T-helper 2 cell (primary cell): Measurements from ENCODE around the gene MEIS2.

Experiments
- DNase-seq, 5 experiments: peaks; one replicate each; pipeline versions ENCODE4 v3.0.0 to v3.0.0-alpha.2; 2012 to 2022

The MEIS2 gene

DNA sequence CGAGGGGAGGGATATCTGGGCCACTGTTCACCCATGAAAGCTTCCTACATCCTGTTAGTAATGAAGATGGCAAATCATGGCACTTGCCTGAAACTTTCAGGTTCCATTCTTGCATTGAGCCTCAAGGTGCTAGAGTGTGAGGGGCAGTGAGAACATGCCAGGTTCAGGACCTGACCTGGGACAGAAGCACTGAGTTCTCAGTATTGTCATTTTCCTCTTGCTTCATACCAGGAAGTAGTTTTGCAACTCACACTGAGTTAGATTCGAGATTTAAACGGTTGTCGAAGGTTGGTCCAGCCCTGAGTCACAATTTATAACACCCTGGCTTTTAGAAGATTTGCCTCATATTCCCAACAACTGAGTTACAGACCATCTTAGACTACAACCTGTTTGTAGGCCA, 11.8 kb upstream of the MEIS2 start:
- no peak for DNase-seq

DNA sequence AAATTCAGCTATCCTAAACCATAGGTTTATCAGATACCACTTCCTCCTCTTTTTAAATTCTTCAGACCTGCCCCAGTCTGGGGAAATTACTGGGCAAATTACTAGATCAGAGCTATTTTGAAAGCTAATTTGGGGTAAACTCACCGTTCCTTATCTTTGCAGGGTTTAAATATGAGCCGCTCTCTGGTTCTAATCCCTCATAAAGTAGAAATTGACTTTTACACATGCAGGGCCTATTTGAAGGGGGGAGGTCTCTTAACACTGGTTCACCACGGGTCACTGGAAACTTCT, 11.0 kb upstream of the MEIS2 start:
- DNase-seq, result no peak

DNA sequence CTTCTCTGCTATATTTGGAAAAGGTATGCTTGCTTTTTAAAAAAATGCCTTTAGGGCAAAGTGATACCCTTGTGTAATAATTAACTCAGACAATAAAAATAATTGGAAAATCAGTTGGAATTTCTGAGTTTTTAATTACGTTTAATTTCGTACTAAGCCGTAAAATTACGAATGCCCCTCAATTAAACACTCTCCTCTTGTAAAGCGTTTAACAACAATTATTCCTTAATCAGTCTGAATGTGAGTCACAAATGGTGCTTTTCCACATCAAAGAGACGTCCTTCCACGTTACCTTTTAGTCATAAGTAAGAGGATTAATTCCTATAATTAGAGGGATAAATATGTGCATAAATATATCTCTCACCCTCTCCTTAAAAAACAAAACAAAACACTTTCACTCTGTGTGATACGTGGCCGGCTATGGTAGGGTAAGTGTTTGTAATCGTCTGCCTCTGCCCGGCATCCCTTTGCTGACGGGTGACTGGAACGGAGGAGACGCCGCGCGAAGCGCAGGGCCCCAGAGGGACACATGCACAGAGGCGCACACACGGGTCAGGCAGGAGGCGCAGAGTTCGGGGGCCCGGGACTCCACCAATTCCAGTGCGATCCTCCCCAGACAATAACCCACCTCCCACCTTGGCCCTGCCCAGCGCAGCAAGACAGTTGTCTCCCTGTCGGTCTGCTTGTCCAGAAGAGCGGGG, 9.7 kb upstream of the MEIS2 start:
- DNase-seq, result no peak

DNA sequence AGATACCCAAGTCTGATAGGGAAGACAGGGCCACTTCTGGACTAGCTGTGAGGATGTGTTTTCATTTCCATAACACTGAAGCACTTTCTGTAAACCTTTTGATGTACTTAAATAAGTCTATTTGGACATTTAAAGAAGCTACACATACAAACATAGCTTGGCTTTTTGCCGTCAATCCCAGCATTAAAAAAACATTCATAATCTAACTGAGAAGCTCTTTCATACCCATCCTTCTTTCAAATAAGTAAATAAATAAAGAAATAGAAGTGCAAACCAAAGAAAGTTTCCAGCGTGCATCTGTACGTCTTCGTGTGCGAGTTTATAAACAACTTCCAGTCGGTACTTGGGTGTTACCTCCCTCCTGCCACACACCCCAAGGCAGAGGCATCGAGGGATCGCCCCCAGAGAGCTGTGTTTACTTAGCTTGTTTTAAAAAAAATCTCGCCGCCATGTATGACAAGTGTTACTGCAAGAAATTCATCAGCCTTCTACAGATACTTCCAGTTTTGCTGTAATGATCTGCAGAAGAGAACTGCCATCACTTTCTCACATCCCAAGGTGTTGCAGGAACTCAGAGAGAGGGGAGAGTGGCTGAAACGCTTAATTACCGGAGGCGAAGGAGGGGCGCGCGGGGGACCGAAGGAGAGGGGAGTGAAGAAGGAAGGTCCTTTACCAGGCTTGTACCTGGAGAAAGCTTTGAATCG, 9.0 kb upstream of the MEIS2 start:
- no peak for DNase-seq

DNA sequence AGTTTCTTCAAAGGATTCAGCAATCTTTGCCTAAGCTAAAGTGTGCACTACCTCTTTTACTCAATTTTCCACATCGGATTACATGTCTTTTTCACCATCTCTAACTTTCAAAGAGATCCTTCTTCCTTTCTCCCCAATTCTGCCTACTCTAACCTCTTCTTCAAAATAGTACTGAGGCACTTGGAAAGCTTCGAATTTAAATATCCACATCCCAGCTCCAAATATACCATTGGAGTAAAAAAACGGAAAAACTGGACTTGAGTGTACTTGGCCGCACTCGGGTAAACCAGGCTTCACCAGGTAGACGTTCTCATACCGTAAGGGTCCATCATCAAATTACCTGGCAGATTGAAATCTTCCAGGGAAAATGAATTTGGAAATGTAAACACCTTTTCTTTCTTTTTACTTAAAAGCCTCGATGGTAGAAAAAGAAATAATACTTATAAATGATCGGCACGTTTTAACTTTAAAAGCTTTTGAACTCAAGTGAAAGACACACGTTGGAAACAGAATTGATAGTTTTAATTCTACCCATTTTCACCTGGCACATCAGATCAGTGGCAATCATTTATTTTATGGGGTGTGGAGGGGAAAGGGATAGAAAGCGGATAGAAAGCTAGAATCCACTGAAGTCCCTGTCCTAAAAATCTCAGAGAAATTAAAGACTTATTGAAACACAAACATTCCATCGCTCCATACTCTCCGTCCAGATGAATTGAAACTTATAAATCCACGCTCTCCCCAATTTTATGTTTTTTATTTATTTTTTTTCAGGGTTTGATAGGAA, 8.2 kb upstream of the MEIS2 start:
- DNase-seq, result no peak

DNA sequence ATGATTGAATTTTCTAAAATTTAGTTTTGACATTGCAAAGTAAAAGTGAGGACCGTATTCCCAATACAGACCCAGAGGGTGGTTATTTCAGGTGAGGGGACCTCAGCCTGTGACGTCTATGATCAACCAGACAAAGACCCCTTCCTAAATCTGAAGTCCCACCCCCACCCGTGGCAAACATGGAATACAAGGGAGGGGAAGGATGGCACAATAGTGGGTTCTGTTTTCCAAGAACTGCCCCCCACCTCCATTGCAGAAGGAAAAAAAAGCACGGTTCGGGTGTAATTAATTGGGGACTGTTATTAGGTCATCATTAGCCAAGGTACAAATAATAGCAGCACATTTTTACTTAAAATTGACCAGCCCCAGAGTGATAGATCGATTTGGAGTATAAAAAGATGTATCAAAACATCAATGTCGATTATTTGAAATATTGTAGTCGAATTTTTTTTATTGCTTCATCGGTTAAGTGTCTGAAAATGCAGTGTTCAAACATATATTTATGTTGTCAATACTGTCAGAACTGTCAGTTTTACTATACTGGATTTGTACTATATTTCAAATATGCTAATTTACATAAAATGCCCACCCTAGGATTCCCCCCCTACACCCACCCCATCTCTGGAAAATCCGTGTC, 7.5 kb upstream of the MEIS2 start:
- no peak for DNase-seq

DNA sequence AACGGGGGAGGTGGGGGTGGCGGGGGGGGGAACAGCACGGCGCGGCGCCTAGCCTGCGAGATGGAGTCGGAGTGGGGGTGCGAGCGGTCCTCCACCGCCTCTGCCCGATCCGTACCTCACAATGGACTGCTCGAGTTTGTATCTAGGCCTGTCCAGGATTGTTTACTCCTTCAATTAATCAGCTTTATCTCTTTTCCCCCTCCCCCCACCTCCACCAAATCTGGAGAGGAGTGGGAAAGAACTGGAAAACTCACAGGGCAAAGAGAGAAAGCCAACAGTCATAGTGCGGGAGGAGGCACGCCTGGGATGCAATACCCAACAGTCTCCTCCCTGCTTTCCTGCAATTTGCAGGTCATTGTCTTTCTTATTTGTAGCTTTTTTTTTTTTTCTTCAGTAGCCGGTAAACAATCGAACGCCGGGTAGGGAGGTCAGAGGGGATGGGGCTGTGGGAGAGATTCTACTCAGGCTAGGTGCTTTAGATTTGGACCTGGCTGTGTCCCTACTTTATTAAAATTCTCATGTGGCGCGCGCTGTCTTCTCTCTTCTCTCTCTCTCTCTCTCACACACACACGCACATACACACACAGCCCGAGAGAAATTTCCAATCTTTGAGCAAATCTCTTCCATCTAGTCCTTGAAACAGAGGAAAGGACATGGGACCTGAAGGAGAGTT, 6.9 kb upstream of the MEIS2 start:
- DNase-seq, result no peak

DNA sequence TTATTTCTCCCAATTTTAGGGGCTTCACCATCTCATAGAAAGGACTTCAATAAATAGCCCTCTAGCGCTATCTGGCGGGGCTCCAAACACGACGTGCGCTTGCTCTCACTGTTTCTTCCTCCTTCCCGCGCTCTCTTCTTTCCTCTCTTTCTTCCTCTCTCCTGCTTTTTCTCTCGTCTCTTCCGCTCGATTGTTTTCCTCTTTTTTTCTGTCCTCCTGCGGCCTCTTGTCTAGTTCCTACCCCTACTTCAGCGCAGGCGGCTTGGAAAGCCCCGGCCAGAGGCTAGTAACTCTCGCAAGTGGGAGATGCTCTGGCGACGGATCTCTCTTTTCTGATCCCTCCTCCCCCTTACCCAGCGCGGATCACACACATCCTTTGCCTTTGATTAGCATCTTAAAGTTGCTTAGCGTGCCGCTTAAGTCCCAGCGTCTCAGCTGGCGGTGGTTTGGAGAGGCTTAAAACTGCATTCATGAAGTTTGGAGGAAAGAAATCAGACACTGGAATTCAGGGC, 6.2 kb upstream of the MEIS2 start:
- DNase-seq, result no peak

DNA sequence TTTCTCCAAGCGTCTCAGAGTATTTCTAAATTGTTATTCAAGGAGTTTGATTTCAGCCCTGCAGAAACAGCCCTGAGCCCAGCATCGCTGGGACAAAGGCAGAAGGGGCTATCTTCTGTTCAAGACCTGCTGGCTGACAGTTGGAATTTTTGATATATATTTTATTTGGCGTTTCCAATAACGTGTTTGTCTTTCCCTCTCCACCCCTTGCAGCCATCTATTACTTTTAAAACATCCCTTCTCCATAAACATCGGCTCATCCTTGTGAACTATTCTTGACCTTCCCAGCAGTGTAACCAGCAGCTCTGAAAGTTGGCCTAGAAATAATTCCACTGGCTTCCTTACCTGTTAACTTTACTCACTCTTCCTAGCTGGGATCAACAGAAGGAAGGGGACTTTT, 5.5 kb upstream of the MEIS2 start:
- no peak for DNase-seq

DNA sequence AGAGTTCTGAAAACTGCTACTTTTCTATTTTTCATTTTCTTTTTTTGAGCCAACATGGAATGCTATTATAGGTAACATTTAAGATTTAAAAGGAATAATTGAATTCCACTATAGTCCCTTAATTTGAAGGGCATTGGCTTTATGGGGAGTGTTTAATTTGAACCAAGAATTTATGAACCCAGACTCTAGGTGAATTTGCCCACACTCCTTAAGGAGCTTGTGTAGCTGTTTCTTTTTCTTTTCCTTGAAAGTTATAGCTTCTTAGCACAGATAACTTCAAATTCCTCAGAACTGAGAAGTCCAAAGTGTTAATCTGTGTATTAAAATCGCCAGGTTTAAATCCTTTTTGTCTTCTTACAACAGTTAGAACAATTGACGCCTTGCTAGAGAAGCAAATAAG, 4.7 kb upstream of the MEIS2 start:
- no peak for DNase-seq

DNA sequence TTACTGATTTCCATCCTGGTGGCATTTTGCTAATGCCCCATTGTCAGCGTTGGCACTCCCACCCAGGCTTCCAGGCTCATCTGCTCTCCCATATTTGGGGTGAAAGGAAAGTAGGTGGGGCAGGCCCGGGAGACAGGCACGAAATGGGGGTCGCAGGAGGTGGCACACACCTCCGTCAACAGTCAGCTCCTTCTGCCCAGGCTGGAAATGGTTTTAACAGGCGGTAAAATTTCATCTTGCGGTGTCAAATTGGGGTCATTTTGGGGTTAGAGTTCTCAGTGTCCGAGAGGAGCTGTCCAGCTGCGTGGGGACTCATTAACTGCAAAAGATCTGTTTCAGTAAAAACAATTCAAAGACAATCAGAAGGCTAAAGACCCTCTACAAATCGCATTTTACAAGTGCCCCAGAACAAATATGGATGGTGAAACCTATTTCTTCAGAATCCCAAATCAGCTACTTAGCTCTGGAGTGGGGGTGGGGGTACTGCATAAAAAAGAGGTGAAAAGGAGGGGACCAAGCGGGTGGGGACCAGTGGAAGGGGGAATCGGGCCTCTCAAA, 4.2 kb upstream of the MEIS2 start:
- no peak for DNase-seq

DNA sequence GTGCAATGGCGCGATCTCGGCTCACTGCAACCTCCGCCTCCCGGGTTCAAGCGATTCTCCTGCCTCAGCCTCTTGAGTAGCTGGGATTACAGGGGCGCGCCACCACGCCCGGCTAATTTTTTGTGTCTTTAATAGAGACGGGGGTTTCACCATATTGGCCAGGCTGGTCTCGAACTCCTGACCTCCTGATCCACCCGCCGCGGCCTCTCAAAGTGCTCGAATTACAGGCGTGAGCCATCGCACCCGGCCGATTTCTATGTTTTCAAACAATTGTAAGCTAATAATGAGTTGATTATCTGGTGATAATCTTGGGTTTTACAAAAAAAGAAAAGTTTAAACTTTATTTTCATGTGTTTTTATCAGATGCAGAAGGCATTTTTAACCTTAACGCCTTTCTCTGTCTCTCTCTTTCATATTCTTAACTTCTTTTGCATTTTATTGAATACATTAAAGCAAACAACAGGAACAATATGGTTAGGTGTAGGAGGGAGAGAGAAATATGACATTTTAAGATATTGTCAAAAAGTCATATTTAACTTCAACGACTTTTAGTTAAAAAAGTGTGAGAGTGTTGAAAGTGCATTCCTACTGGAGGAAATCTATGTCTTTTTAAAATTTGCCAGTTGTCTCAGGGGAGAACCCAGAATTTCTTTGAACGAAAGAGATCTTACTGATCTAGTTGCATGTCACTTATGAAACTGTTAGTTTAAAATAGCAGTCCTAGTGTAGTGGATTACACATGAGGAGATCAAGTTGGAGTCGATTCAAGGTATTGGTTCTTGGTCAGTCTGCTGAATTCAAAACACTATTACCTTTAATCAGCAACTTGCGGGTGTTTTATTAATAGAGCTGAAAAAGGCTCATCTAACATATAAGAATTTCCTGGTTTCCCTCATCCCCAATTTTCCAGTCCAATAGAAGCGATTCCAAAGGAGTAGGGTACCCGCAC, 3.4 kb upstream of the MEIS2 start:
- DNase-seq, result no peak

DNA sequence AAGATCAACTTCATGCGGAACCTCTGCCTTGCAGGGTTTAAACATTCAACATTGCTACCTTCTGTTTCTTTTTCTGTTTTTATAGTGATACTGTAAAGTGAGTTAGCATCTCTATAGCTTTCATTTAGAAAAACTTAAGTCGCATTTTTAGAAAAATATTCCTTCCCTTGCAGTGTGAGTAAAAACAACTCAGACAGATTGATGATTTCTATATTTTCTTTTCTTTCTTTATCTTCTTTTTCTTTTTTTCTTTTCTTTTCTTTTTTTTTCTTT, 2.8 kb upstream of the MEIS2 start:
- DNase-seq, result no peak

DNA sequence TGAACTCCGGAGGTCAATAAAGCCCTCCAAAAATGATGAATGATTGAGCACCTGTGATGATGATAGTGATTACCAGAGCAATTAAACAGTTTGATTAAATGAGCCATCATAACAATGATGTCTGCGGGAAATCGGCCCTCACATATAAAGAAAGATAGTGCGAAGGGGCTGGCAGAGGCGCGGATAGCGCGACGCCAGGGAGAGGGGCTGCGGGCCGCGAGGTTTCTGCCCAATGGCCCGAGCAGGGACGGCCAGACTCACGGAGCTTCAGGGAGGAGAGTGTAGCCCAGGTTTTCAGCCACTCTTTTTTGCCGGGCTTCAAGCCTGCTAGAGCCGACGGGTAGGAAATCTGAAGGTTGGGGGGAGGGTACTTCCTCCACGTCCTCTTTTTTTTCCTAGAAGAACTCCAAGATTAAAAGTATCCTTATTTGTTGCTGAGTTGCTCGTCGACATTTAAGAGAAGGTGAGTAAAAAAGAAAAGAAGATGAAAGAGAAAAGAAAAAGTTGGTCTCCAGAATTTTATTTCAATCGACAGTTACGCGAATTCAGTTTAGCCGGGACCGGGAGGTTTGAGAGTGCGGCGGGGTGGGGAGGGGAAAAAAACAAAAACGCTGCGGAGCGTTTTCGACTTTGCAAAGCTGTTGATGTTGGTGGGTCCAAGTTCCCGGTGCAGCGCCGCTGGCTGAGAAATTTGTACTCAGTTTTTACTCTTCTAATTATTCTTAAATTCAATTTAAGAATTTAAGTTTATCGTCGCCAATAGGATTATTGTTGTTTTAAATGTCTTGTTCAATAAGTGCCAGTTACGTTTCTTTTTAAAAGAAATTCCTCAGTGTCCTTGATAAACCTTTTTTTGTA, 2.2 kb upstream of the MEIS2 start:
- no peak for DNase-seq

DNA sequence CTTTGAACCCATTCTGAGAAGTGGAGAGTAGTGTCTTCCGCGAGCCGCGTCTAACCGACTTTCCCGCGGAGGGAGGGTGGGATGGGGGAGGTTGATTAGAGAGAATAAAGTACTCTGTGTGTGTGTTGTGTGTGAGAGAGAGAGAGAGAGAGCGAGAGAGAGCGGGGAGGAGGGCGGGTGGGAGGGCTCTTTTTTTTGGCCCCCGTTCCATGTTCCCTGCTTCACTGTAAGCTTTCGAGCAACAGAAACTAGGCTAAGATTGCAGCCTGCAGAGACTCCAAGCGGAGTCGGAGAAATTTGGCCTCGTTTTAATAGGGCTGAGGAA, 1.6 kb upstream of the MEIS2 start:
- DNase-seq, result no peak

DNA sequence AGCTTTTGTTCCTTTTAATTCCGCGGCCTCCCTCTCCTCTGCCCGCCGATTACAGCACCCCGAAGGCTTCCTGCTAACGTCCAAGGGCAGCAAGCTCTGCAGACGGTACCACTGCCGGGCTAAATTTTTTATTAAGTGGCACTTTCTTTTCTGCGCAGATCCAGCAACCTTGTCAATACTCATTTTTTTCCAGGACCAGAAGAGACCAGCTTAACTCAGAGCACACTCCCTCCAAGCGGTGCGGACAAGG, 542 bp upstream of the MEIS2 start:
- no peak for DNase-seq

DNA sequence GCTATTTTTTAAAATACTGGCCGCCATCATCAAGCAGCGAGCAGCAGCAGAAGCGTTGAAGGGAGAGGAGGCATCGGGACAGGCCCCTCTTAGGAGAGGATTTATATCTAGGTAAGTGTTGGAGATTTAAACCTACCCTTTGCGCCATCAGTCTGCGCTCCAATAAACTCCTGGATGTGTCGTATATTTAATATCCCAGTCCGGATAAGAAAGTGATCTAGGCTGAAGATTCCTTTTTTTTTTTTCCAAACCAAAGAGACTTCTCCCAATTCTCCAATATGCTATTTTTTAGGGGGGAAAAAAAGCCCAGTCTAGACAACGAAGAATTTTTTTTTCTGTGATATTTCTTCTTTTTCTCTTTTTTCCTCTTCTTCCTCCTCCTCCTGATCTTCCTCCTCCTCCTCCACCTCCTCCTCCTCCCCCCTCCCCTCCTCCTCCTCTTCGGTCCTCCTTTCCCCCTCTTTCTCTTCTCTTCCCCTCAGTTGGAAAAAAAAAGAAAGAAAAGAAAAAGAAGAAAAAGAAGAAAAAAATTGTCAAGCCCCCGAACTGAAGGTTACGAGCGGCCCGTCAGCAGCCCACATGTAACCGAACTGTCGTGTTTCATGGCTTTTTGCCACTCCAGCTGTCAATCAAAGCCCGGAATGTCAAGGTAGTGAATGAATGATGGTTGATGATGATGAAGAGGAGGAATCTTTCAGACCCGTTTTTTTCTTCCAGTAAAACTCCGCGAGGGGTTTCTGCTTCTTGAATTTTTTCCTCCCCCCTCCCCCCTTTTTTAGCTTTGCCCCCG, 835 bp downstream of the MEIS2 start:
- DNase-seq, result no peak

DNA sequence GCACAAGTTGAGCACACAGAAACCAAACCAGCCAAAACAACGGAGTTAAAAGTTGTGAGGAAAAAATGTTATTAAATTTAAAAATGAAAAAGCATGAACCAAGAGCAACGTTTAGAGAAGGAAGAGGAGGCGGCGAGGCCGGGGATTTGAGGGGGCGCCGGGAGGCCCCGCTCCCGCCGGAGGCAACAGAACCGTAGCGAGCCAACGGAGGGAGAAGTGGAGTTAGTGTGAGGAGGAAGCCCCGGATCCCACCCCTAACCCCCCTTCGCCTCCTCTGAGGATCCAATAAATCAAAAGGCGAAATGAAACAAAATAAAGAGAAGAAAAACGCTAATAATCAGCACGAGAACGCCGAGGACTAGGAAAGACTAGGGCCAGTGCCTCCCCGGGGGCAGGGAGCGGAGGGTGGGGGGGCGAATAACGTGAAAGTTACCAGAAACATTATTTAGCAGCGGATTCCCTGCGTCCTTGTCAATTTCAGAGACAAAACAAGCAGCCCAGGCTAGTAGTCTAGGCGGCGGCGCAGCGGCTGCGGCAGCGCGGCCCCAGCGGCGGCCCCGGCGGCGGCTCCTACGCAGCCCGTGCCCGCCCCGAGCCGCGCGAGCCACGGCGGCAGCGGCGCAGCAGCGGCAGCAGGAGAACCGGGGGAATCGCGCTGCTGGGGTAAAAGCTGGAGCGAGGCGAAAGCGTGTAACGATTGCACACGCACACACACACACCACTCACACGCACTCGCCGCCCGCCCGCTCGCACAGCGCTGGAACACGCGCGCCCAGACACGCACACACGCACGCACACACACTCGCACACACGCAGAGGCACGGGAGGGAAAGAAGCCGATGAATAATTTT, 1.7 kb downstream of the MEIS2 start:
- DNase-seq, result peak in 1 of 5 experiments; percentile 49
